MCF 10A (cell line): Measurements from ENCODE around the gene CHST1. TPM values are rescaled to one million over a fixed set of nuclear protein-coding genes. Genes with fewer than 3 reads are reported as not detected.

ENCODE experiments used
- BruUV-seq: library from RNA; stranded (reverse); fragments of 400-500 nt; replicated peaks from 2 replicates; lab custom pipeline; 2021; lab: Mats Ljungman, UMichigan
- CTCF ChIA-PET: fragments of 300-600 bp; sonication (Branson Sonifier 250); formaldehyde crosslinking; extraction: SDS; loops from one replicate; lab custom pipeline; 2021; ENCODE audit warnings: antibody characterized with exemption, inconsistent platforms; lab: Yijun Ruan, JAX
- POLR2A ChIA-PET: fragments of 300-600, 350-650 bp; sonication (Branson Sonifier 250); formaldehyde crosslinking; extraction: SDS; loops from one replicate; lab custom pipeline; 2020; ENCODE audit warnings: antibody characterized with exemption, inconsistent platforms; lab: Yijun Ruan, JAX
- DNase-seq: peaks from one replicate; pipeline ENCODE4 v3.0.0-alpha.2; 2018; ENCODE audit not compliant: unreplicated experiment
- H3K27ac Mint-ChIP-seq: one replicate; pipeline ENCODE4 v1.8.0; 2022; ENCODE audit warnings: mild to moderate bottlenecking, low read depth, mixed read lengths; ENCODE audit not compliant: unreplicated experiment
- H3K27me3 Mint-ChIP-seq: one replicate; pipeline ENCODE4 v1.8.0; 2022; ENCODE audit warnings: mixed read lengths; ENCODE audit not compliant: insufficient read depth, unreplicated experiment
- H3K36me3 Mint-ChIP-seq: one replicate; pipeline ENCODE4 v1.8.0; 2022; ENCODE audit warnings: mild to moderate bottlenecking, moderate library complexity, mixed read lengths; ENCODE audit not compliant: insufficient read depth, unreplicated experiment
- H3K4me1 Mint-ChIP-seq: one replicate; pipeline ENCODE4 v1.8.0; 2022; ENCODE audit warnings: mixed read lengths; ENCODE audit not compliant: insufficient read depth, unreplicated experiment
- H3K4me3 Mint-ChIP-seq: one replicate; pipeline ENCODE4 v1.8.0; 2022; ENCODE audit warnings: mild to moderate bottlenecking, moderate library complexity, mixed read lengths; ENCODE audit not compliant: unreplicated experiment
- H3K9me3 Mint-ChIP-seq: one replicate; pipeline ENCODE4 v1.8.0; 2022; ENCODE audit warnings: mixed read lengths; ENCODE audit not compliant: unreplicated experiment
- CTCF ChIP-seq: fragments of 200-600 bp; IDR thresholded peaks from one replicate; pipeline ENCODE4 v1.8.0; 2022; ENCODE audit warnings: antibody characterized with exemption, mild to moderate bottlenecking; ENCODE audit not compliant: unreplicated experiment
- intact Hi-C: fragments of 100-400 bp; cut with micrococcal nuclease; formaldehyde crosslinking; loops from 2 replicates; pipeline ENCODE4 v1.14.1; 2022
- total RNA-seq: library from RNA; stranded (reverse); gene quantifications from 2 replicates; pipeline ENCODE4 v1.2.3, GENCODE V29; 2022

Gene CHST1
- total RNA-seq, 1 experiment from 2014 or later: not detected

- H3K27me3 Mint-ChIP-seq: peaks cover 48% of the 10 kb centered on the region
- POLR2A ChIA-PET: no interaction called here
- H3K9me3 Mint-ChIP-seq: no peaks in the 10 kb centered on the region
- no peaks in the 10 kb centered on the region for H3K4me1 Mint-ChIP-seq
- CTCF ChIA-PET: interaction anchor here (0.7 to 4.4 kb wide), 2 partner anchors 11 to 587 kb away, joined by 3 to 24 read pairs; no protein-coding TSS in a partner anchor
- H3K4me3 Mint-ChIP-seq: peak overlapping the region; percentile 50
- DNase-seq: no peak
- H3K36me3 Mint-ChIP-seq: no peaks in the 10 kb centered on the region
- intact Hi-C loops: no loop called here
- TF ChIP-seq CTCF: no peak
- BruUV-seq: no TSS peak
- H3K27ac Mint-ChIP-seq: no peak overlapping the region
Observed at GRCh38 chr11:45665933-45666647, 668 bp upstream of the CHST1 start.

GRCh38 chr11:45664376-45665205, 831 bp downstream of the CHST1 start:
- Mint-ChIP-seq H3K27ac (no peak overlapping the region), H3K4me3 (no peak overlapping the region), H3K9me3 (no peaks in the 10 kb centered on the region), H3K36me3 (no peaks in the 10 kb centered on the region), H3K4me1 (no peaks in the 10 kb centered on the region), H3K27me3 (peaks cover 56% of the 10 kb centered on the region)
- CTCF ChIA-PET: interaction anchor here (0.7 to 1.8 kb wide), 2 partner anchors 10 to 770 kb away, joined by 3 to 10 read pairs; no protein-coding TSS in a partner anchor
- POLR2A ChIA-PET: no interaction called here
- no peak for DNase-seq
- TF ChIP-seq CTCF: no peak
- intact Hi-C loops: no loop called here
- no TSS peak for BruUV-seq

GRCh38 chr11:45663486-45664375, 1.7 kb downstream of the CHST1 start:
- no peak overlapping the region for H3K27ac Mint-ChIP-seq
- peaks cover 56% of the 10 kb centered on the region for H3K27me3 Mint-ChIP-seq

More at GRCh38 chr11:45663486-45664375, 1.7 kb downstream of the CHST1 start:
- BruUV-seq: no TSS peak
- no peaks in the 10 kb centered on the region for H3K36me3 Mint-ChIP-seq
- intact Hi-C loops: no loop called here
- H3K9me3 Mint-ChIP-seq: no peaks in the 10 kb centered on the region
- TF ChIP-seq CTCF: no peak
- H3K4me1 Mint-ChIP-seq: no peaks in the 10 kb centered on the region
- ChIA-PET CTCF (interaction anchor here (0.7 to 1.8 kb wide), 2 partner anchors 9 to 769 kb away, joined by 3 to 10 read pairs; no protein-coding TSS in a partner anchor), POLR2A (no interaction called here)
- DNase-seq: no peak
- H3K4me3 Mint-ChIP-seq: no peak overlapping the region
